Measurements from ENCODE around the gene PRAMEF27.
"Not testable (repeated sequence)": the region's sequence is repeated elsewhere in the genome, so short reads cannot be mapped to it uniquely, and the experiment has no call there.

PRAMEF27 gene

DNA sequence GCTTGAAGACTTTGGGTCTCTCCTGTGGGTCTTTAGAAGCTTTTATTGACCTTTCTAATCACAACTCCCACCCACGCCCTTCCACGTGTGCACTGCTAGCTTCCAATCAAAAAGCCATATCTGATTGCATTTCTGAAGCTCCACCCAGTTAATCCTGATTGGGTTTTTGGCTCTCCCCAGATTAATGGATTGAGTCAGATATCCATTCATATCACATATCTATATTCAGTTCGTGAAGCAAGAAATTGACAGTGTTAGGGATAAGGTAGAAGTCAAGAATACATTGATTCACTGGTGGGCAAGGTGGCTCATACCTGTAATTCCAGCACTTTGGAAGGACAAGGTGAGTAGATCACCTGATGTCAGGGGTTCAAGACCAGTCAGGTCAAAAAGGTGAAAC is at the start of gene PRAMEF27:
Gene PRAMEF27 (minus strand): TSS at position 101 of the 400 bp plus-strand sequence. CDS start 2,916 bp downstream, outside the sequence.
- DNase-seq (ENCODE audit: low spot score), result not testable (repeated sequence)

- not testable (repeated sequence) for DNase-seq (ENCODE audit: low spot score)
Observed at GRCh38 chr1:13070474-13070873, 14.1 kb upstream of the PRAMEF27 start, which contains the start of gene PRAMEF25. Gene PRAMEF25, plus strand, starts transcription at chr1:13070774. Its CDS starts 2,920 bp downstream, at chr1:13073694.

DNA sequence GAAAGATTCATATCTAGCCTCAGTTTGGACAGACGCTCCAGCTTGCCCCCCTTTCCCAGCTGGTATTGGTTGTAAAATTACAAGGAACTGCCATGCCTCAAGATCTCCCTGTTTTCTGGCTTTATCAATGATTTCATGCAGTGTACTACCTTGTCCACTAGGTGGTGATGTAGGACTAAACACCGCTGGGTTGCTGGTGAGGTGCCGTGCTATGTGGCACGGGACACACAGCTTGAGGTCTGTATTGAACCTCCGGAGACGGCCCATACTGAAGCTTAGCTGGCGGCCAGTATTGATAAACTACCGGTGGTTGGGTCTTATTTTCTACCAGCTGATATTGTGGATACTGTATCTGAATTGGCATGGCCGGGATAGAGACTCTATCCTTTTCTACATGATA is 36.5 kb downstream of the PRAMEF27 start:
- not testable (repeated sequence) for DNase-seq (ENCODE audit: low spot score)

GRCh38 chr1:13011932-13012331 is 44.4 kb downstream of the PRAMEF27 start:
- not testable (repeated sequence) for DNase-seq (ENCODE audit: low spot score)

DNA sequence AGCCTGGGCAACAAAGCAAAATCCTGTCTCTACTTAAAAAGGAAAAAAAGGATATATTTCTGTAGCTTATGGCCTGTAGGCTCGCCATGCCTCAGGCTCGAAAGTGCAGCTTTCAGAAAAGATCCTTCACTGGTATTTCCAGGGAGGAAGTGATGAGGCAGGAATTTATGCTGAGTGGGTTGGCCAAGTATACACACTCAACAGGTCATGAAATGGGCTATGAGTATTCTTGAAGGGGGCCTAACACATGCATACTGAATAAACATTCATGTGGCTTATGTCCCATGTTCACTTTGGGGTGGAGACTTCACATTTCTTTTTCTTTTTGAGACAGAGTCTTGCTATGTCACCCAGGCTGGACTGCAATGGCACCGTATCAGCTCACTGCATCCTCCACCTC is 47.0 kb downstream of the PRAMEF27 start:
- DNase-seq (ENCODE audit: low spot score), result not testable (repeated sequence)

DNA sequence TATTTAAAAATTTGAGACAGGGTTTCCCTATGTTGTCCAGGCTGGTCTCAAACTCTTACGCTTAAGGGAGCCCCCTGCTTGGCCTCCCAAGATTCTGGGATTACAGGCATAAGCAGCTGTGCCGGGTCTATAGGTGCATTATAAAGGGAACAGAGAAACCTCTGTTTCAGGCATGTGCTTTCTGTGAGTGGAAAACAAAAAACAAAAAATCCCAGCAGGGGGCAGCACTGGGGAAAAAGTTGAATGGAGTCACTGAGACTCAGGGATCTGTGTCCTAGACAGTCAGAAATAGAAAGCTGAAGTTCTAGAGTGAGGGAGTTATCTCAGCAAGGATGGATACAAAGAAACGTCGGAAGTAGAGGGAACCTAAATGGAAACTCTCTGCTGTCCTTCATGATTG is 50.6 kb downstream of the PRAMEF27 start:
- DNase-seq (ENCODE audit: low spot score), result not testable (repeated sequence)

Data from CD4-positive, alpha-beta T cell treated with Interleukin-2 at 100 ng/mL for 4 hours (primary cell).